SU-DHL-6 (cell line): Measurements from ENCODE around the gene GTPBP4.

Experiments used
- H2AFZ ChIP-seq: fragments of 200-600 bp; sonication (generic); 2 replicates; pipeline ENCODE4 v1.6.1; 2014; ENCODE audit warnings: low read depth, mild to moderate bottlenecking, moderate library complexity, mixed read lengths, antibody characterized with exemption, low read length; ENCODE audit not compliant: severe bottlenecking
- H3F3A ChIP-seq: fragments of 200-600 bp; shearing (Covaris generic); 2 replicates; pipeline ENCODE4 v1.6.0; 2016; ENCODE audit warnings: antibody characterized with exemption, mild to moderate bottlenecking; ENCODE audit not compliant: insufficient read depth
- H3K27ac ChIP-seq: fragments of 200-600 bp; sonication (generic); 2 replicates; pipeline ENCODE4 v1.5.1; 2016; ENCODE audit warnings: low read depth, mild to moderate bottlenecking, low read length, moderate library complexity, mixed read lengths
- H3K27me3 ChIP-seq: fragments of 200-600 bp; sonication (generic), shearing (Covaris generic); 2 replicates; pipeline ENCODE4 v1.6.0; 2014; ENCODE audit warnings: mild to moderate bottlenecking, low read length
- H3K36me3 ChIP-seq: fragments of 200-600 bp; sonication (generic); 2 replicates; pipeline ENCODE4 v1.6.1; 2014; ENCODE audit warnings: mild to moderate bottlenecking, low read length, mixed read lengths
- H3K4me2 ChIP-seq: fragments of 300-600, 200-600 bp; shearing (Covaris generic), sonication (generic); 2 replicates; pipeline ENCODE4 v1.6.0; 2014; ENCODE audit warnings: low read length, low read depth, mild to moderate bottlenecking; ENCODE audit not compliant: poor library complexity, severe bottlenecking
- H3K4me3 ChIP-seq: fragments of 200-600 bp; sonication (generic); 2 replicates; pipeline ENCODE4 v1.5.1; 2014; ENCODE audit warnings: antibody characterized with exemption, low read length, mild to moderate bottlenecking, mixed read lengths; ENCODE audit not compliant: insufficient read depth, poor library complexity, severe bottlenecking
- H3K79me2 ChIP-seq: fragments of 200-600 bp; sonication (generic); 2 replicates; pipeline ENCODE4 v1.6.1; 2014; ENCODE audit warnings: mild to moderate bottlenecking, low read length, moderate library complexity; ENCODE audit not compliant: insufficient read depth
- H3K9ac ChIP-seq: fragments of 200-600 bp; sonication (generic); 2 replicates; pipeline ENCODE4 v1.7.0; 2014; ENCODE audit warnings: mild to moderate bottlenecking, low read length
- H3K9me2 ChIP-seq: fragments of 200-600 bp; sonication (generic); replicated peaks from 2 replicates; pipeline ENCODE4 v1.6.1; 2014; ENCODE audit warnings: low read length; ENCODE audit not compliant: insufficient read depth
- H3K9me3 ChIP-seq: fragments of 200-600 bp; sonication (generic); 2 replicates; pipeline ENCODE4 v1.6.1; 2014; ENCODE audit warnings: low read length, mixed read lengths; ENCODE audit not compliant: insufficient read depth
- H4K20me1 ChIP-seq: fragments of 200-600 bp; sonication (generic); 2 replicates; pipeline ENCODE4 v1.6.1; 2014; ENCODE audit warnings: low read depth, mild to moderate bottlenecking, antibody characterized with exemption, low read length, moderate library complexity, mixed read lengths
- CTCF ChIP-seq: fragments of 200-600 bp; sonication (generic); IDR thresholded peaks from one replicate; pipeline ENCODE4 v1.5.1; 2017; ENCODE audit warnings: antibody characterized with exemption, mild to moderate bottlenecking, low read length, moderate library complexity; ENCODE audit not compliant: insufficient read depth, poor library complexity, severe bottlenecking
- EZH2phosphoT487 ChIP-seq: fragments of 200-600 bp; sonication (generic), shearing (Covaris generic); conservative IDR thresholded peaks from 2 replicates; pipeline ENCODE4 v1.6.1; 2018; ENCODE audit warnings: mild to moderate bottlenecking, antibody characterized with exemption, low read length, moderate library complexity, mixed read lengths

The GTPBP4 gene

GRCh38 chr10:944034-944831 lies 44.0 kb upstream of the GTPBP4 start:
- H3K4me3 ChIP-seq = no peak overlapping the region
- no peak for TF ChIP-seq EZH2phosphoT487
- no peak for TF ChIP-seq CTCF
- H3K36me3 ChIP-seq = no peaks in the 10 kb centered on the region
- H3K9me2 ChIP-seq = no peaks in the 10 kb centered on the region
- H3K79me2 ChIP-seq = no peaks in the 10 kb centered on the region
- no peak overlapping the region for H3K9ac ChIP-seq
- peaks cover 3% of the 10 kb centered on the region; the same call in 1 of the 2 replicates for H3K27me3 ChIP-seq
- H3K27ac ChIP-seq = no peak overlapping the region
- no peaks in the 10 kb centered on the region for H4K20me1 ChIP-seq
- H3K4me2 ChIP-seq = no peak overlapping the region
- H3F3A ChIP-seq = no peaks in the 10 kb centered on the region
- no peak overlapping the region for H2AFZ ChIP-seq
- H3K9me3 ChIP-seq = no peaks in the 10 kb centered on the region

- no peaks in the 10 kb centered on the region for H3K36me3 ChIP-seq
- H3K4me2 ChIP-seq = no peak overlapping the region
- H3K9me2 ChIP-seq = no peaks in the 10 kb centered on the region
- H3K9me3 ChIP-seq = no peaks in the 10 kb centered on the region
- H2AFZ ChIP-seq = no peak overlapping the region
- H3K9ac ChIP-seq = no peak overlapping the region
- peaks cover 3% of the 10 kb centered on the region; the same call in 1 of the 2 replicates for H3K27me3 ChIP-seq
- H3K79me2 ChIP-seq = no peaks in the 10 kb centered on the region
- no peak overlapping the region for H3K27ac ChIP-seq
- H3F3A ChIP-seq = no peaks in the 10 kb centered on the region
- TF ChIP-seq CTCF (no peak), EZH2phosphoT487 (no peak)
- H4K20me1 ChIP-seq = no peaks in the 10 kb centered on the region
- H3K4me3 ChIP-seq = no peak overlapping the region
Observed at GRCh38 chr10:945778-946177, 42.5 kb upstream of the GTPBP4 start.

- H3K4me3 ChIP-seq = no peak overlapping the region
- no peak overlapping the region for H3K27ac ChIP-seq
- no peak for TF ChIP-seq EZH2phosphoT487
- no peak for TF ChIP-seq CTCF
- H3K79me2 ChIP-seq = no peaks in the 10 kb centered on the region
- no peak overlapping the region for H3K4me2 ChIP-seq
- peaks cover 3% of the 10 kb centered on the region; the same call in 1 of the 2 replicates for H3K27me3 ChIP-seq
- H3F3A ChIP-seq = no peaks in the 10 kb centered on the region
- no peaks in the 10 kb centered on the region for H4K20me1 ChIP-seq
- H3K9me3 ChIP-seq = no peaks in the 10 kb centered on the region
- H3K36me3 ChIP-seq = no peaks in the 10 kb centered on the region
- H3K9ac ChIP-seq = no peak overlapping the region
- no peak overlapping the region for H2AFZ ChIP-seq
- H3K9me2 ChIP-seq = no peaks in the 10 kb centered on the region
Observed at GRCh38 chr10:947051-947450, 41.2 kb upstream of the GTPBP4 start.
